GM19043 (cell line): ENCODE results near the gene IFNG.

Experiments used
- ATAC-seq: cut with Tn5 transposase; IDR thresholded peaks from one replicate; pipeline ENCODE4 v1.9.1; 2021; ENCODE audit warnings: low read depth; ENCODE audit not compliant: unreplicated experiment

The IFNG gene

GRCh38 chr12:68118096-68118755 lies 41.3 kb downstream of the IFNG start:
- ATAC-seq, result no peak

GRCh38 chr12:68117661-68118060 lies 41.9 kb downstream of the IFNG start:
- no peak for ATAC-seq

- ATAC-seq, result no peak
Measured at GRCh38 chr12:68115281-68115680, 44.3 kb downstream of the IFNG start.

DNA sequence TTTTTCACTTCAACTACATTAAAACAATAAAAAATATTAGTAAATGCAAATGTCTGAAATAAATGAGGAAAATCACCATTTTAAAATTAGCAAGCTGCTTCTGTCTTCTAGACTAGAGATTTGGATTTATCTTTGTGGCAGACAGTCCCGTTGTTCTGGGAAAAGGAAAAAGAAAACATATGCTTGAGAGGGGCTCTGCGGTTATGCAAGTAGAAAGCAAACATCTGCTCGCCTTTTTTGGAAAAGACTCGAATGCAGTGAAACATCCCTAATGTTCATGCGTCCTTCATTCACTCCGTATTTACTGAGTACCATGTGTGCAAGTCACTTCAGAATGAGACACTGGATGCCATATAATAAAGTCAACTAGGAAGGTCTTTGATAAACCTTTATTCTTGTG lies 44.9 kb downstream of the IFNG start:
- ATAC-seq, result no peak

DNA sequence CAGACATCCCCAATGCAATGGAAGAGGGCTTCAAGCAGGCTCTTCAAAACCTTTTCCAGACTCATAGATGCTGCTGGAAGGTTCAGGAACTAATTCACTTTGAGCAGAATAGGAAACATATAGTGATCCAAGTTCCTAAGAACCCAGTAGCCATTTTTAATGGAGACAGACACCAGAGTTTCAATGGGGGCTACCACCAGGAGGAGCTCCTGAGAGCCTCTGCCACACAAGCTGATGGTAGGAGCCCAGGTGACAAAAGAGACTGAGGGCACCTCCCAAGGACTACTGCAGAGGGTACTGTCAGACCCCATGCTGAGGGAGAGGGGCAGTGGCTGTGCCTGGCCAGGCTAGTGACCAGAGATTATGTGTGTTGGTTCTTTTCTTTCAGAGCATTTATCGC lies 45.9 kb downstream of the IFNG start:
- no peak for ATAC-seq

GRCh38 chr12:68111995-68112394 lies 47.5 kb downstream of the IFNG start:
- ATAC-seq, result no peak

GRCh38 chr12:68109444-68110217 lies 49.9 kb downstream of the IFNG start:
- no peak for ATAC-seq

GRCh38 chr12:68109001-68109400 lies 50.5 kb downstream of the IFNG start:
- no peak for ATAC-seq

DNA sequence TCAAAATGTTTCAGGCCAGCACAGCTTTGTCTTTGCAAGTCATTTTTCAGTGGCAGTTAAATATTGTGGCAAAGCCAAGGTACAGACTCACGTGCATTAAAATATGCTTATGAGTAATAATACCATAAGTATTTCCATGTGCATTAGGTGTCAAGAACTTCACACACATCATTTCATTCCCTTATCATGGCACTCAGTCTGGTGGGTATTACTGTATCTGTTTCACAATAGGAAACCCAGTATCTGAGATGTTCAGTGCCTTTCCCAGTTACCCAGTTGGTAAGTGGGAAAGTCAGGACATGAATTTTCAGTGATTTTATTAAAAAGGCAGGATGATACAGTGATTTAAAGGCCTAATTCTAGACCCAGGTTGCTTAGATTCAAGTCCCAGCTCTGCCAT lies 52.9 kb downstream of the IFNG start:
- ATAC-seq, result no peak

DNA sequence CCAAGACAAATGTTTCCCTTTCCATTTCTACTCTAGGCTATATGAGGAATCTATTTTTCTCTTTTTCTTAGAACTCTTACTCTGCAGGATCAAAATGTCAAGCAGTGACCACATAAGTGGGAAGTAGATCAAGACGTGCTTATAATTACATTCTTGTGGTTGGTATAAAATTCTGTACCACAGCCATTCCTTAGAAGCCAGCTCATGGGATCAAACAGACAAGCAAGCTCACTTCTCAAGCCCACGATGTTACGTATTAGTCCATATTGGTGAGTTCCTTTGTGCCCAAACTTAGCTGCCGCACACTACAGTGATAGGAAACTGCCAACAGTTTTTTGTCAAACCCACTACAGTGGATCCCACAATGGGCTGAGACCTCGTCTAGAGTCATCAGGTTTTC lies 53.4 kb downstream of the IFNG start:
- no peak for ATAC-seq
